COR-L47 (cell line): Measurements from ENCODE around the gene CYP27B1.

Experiments
- DNase-seq: peaks from one replicate; lab custom pipeline; 2025; lab: John Stamatoyannopoulos, UW

CYP27B1 gene

DNA sequence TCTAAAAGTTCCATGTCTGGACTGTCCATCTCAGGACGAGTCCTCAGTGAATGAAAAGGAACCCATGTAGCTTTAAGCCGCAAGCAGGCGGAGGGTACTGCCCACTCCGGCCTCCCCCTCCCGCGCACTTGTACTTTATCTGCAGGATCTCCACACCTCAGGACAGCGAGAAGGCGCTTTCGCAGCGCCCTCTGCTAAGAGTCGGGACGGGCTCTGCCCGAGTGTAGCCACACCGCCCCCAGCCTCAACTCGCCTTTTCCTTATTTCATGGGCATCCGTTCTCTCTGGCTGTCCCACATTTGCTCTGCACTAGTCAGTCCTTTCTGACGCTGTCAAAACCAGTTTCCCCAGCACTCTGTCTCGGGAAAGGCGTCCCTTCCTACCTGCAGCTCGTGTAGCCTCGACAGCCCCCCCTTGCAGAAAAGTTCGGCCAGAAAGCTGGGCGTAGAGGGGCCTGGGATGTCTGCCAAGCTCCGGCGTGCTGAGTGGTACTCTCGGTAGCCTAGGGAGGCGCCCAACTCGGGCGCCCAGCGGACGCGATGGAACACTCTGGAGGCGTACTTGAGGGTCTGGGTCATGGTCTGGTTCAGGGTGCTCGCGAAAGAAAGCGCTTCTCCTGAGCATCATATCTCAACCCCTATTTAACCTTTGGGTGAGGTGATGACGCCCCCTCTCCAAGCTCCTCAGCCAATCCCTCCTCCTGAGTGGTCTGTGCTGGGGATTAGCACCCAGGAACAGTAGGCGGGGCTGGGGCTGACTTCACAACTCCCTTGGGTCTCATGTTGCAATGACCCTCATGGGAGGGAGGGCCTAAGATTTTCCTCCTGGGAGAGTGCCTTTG lies at the start of gene CYP27B1:
Gene CYP27B1, minus strand, starts transcription at position 615 of the 841 bp plus-strand sequence. Its CDS starts 37 bp downstream, at position 578.
- peak; percentile 9 for DNase-seq

DNA sequence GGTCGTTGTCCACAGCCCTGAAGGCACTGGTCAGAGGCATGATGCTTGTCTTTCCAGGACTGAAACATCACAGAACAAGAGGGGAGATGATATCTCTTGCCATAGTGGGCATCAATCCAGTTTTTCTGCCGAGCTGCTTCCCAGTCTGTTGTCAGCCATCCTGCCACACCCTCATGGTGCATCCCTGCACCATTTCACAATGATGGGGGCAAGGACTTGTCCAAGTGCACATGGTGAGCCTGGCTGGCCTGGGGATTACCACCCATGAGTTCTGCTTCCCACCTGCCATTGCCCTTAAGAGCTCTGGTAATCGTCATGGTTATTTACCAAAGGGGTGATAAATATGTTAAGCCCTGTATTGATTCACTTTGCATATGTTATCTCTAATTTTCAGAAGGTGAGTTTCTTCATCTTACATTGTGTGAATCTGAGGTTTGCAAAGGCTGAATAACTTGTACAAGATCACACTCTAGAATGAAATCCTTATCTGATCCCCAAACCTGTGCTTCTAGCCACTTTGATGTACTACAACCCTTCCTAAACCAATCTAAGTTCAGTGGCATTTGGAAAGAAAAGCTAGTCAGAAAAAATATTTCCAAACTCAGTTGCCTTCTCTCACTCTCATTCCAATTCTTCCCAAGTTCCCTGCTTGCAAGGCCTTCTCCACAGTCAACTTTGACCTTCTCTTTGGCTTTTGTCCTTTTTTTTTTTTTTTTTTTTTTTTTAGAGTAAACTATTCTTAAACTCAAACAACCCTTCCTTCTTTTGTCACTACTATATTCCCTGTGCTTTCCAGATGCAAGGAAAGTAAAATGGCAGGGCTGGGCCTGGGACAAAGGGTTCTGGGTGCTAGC lies 49.4 kb upstream of the CYP27B1 start:
- DNase-seq, result peak; percentile 44

DNA sequence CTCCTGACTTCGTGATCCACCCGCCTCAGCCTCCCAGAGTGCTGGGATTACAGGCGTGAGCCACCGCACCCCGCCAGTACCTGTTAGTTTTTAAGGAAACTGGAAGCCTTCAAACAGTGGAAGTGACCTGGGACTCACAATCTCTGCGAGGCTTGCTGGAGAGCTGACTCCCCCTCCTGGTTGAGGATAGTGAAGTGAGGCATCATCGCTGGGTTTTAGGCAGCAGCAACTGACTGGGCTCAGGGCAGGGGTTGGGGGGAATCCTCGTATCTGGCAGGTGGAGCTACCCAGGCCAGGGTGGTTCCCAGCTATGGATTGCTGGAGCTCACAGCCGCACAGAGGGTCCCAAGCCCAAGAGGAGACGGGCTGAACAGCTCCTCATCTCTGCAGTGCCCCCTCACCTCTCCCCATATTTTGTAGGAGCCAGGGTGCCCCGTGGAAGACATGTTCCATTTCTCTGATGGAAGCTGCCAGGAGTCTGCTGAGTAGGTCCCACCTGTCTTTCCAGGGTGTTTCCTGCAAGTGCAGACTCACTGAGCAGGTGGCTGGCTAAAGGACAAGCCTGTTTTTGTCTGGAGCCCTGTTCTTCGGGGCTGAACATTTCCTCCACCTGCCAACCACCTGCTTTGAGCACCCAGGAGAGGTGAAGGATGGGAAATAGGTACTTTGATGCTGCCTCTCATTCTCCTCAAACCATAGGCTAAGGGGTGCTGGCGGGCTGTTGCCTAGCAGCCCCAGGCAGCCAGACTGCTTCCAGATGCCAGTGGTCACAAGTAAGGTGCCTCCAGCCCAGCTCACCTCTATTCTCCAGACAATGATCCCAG lies 48.5 kb upstream of the CYP27B1 start:
- peak; percentile 68 for DNase-seq

DNA sequence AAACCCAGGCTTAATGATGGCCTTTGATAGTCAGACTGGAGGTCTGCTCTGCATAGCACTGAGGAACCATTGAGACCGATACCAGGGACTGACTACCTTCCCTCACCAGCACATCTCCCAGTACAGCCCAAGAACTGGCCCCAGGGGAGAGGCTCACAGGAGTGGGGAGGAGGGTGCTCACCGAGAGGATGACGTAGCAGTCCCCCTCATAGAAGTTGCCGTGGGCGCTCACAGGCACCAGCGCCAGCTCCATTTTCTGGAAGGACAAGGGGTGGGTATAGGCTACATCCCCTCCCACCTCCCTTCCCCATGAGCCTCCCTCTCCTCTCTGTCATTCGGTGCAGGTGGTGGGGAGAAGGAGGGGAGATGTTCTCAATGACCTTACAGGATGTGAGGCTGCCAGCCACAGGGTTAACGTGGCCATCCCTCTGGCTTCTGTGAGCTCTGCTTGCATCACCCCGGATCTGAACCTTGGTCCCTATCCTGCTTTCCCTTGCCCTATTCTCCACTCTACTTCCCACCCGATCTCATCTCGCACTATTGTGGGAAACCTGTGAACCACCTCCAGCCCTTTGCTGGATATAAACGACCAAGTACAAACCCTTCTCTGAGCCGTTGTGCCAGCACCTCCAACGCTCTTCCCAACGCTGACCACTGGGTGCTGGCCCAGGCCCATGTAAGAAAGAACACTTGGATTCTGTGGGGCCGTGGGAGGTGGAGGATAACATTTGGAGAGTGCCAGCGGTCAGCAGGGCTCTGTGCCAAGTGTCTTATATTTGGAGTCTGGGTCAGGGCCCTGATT lies 47.3 kb upstream of the CYP27B1 start:
- DNase-seq, result no peak

- DNase-seq, result no peak
These were observed 46.5 kb upstream of the CYP27B1 start for GRCh38 chr12:57813111-57813970.

- DNase-seq, result no peak
These were observed 44.3 kb upstream of the CYP27B1 start for GRCh38 chr12:57811028-57811755.

GRCh38 chr12:57810450-57810849 lies 43.6 kb upstream of the CYP27B1 start:
- no peak for DNase-seq

- DNase-seq, result no peak
These were observed 42.5 kb upstream of the CYP27B1 start for GRCh38 chr12:57809425-57809824.

DNA sequence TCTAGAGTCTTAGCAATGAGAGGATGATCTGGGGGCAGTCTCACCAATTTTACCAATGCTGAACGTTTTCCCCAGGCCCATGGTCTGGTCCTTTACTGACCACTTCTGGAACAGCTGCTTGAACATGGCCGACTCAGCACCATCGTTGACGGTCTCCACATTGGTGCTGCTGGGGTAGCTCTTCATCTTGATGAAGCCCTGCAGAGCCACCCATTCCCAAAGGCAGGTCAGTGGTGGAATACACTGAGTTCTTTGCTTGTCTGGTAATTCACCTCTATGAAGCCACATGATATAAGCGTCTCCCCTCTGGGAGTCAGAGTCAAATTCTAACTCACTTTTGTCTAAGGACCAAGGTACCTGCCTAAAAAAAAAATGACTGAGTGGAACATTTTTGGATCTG lies 41.5 kb upstream of the CYP27B1 start:
- no peak for DNase-seq

- DNase-seq, result no peak
These were observed 40.4 kb upstream of the CYP27B1 start for GRCh38 chr12:57807285-57807684.

DNA sequence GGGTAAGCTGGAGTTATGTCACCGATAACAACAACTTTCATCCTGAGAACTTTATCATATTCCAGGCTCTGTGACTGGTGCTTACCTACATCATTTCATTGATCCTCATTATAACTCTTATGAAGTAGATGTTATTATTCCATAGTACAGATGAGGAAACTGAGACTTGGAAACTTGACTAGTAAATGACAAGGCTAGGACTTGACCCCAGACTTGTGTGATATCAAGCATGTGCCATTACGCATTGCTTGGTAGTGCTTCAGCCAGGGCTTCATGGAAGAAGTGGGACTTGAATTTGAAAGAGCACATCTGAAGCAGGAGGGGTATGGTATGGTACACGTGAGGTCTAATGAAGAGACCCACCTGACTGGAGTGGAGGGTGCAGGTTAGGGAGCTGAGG lies 39.8 kb upstream of the CYP27B1 start:
- DNase-seq, result no peak

GRCh38 chr12:57803319-57803893 lies 36.5 kb upstream of the CYP27B1 start:
- peak; percentile 12 for DNase-seq

DNA sequence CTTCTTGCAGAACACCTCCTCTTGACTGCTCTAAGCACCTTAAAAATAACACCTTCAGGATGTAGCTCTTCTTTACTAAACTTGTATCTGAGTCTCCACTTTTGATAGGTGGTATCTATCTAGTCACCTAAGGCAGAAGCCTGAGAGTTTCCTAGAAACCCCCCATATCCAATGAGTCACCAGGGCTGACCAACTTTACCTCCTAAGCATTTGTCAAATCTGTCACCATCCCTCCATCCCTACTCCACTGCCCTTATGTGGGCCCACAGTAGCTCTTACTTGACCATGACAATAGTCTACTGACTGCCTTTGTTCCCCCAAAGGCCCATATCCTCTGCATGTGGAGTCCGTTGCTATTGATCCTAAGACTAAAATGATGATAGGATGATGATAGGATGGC lies 35.7 kb upstream of the CYP27B1 start:
- DNase-seq, result no peak

GRCh38 chr12:57800965-57801364 lies 34.1 kb upstream of the CYP27B1 start:
- no peak for DNase-seq

DNA sequence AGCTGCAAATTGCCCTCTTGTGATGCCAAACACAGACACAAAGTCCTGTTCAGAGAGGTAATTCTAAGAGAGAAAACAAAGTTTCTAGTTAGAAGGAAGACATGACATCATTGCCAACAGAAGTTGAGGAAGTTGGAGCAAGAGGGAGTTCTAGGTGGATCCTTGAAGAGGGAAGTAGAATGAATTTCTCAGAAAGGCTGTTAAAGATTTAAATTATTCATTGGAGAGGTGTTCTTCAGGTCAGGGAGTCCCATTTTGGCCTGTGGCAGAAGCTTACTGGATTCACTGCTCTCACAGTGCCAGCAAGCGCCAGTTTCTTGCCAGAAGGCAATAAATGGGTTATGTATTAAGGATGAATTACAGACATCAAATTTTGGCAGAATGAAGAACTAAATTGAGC lies 31.1 kb upstream of the CYP27B1 start:
- no peak for DNase-seq

GRCh38 chr12:57796996-57797395 lies 30.1 kb upstream of the CYP27B1 start:
- DNase-seq, result no peak

- DNase-seq, result no peak
These were observed 28.5 kb upstream of the CYP27B1 start for GRCh38 chr12:57795354-57795753.

DNA sequence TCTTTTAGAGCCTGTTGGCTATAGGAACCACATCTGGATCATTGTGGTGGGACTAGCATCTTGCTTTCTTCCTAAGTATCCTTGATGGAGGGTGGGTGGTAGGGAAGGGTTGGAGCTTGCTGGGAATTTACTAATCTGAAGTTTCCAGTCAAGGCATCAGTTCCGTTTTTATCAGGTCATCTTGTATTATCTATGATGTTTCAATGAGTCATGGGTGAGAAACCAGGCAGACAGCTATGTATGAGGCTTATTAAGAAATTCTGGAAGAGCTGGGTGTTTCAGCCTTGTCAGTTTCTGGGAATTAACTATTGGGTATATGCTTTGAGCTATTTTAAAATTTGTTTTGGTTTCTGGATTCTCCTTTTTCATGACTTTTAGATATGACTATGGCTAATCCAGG lies 27.0 kb upstream of the CYP27B1 start:
- no peak for DNase-seq

DNA sequence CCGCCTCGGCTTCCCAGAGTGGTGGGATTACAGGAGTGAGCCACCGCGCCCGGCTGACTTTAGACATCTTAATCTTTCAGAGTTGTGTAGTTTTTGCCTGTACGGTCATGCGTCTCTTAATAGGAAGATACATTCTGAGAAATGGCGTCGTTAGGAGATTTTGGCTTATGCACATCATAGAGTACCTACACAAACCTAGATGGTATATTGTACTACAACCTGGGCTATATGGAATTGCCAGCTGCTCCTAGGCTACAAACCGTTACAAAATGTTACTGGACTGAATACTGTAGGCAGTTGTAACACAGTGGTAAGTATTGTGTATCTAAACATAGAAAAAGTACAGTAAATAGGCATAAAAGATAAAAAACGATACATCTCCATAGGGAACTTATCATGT lies 17.0 kb upstream of the CYP27B1 start:
- no peak for DNase-seq
